ENCODE results near the gene PHF5A.
"Not testable (repeated sequence)": the region's sequence is repeated elsewhere in the genome, so short reads cannot be mapped to it uniquely, and the experiment has no call there.

Gene PHF5A

DNA sequence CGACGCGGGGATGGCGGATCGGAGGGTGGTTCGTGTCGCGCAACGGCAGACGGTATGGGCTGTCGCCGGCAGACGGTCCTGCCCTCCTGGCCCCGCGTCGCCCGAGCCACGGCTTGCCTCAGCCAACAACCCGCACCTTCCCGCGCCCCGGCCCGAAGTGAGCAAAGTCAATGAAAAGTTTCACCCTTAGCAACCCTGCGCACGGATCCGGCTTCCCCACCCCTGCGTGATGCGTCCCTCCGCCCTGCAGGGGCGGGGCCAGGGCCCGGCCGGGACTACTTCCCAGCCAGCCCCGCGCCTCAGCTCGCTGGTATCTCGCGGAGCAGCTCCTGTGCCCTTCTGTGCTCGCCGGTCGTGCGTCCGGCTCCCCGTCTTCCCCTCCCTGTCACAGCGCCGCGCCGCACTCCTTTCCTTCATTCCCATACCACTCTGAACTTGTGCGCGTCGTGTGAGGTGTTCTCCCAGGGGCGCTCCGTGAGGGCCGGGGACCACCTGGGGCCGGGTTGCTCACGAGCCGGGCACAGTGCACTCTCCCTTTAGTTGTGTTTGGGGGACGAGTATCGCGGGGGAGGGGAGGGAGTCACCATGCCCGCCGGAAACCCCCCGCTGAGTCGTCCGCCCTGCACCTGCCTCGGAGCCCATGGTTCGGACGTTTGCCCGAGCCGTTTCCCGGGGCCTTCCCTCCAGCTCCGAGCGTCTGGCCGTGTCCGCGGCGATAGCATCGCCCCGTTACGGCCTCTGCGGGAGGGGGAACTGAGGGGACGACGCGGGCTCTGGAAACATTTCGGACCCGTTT, 21.7 kb downstream of the PHF5A start, which contains the start of gene TOB2:
TSS of gene TOB2 (minus strand) at position 163 of the 796 bp plus-strand sequence. CDS start 9,456 bp downstream, outside the sequence.
- H3K4me3 ChIP-seq (ENCODE audit: low read length) = peak within 1 kb of the TSS; percentile 93
- no peaks in the 10 kb centered on the region for H3K9me3 ChIP-seq (ENCODE audit: control insufficient read depth, insufficient read depth, low read length)
- H3K4me1 ChIP-seq (ENCODE audit: control insufficient read depth, insufficient read depth, low read length) = peaks cover 1% of the 10 kb centered on the region; the same call in 1 of the 2 replicates
- H3K27ac ChIP-seq (ENCODE audit: low read length) = no peak within 1 kb of the TSS
- no CpG with 5 or more reads among the region's 85 CpGs for WGBS (ENCODE audit: insufficient coverage, insufficient read length)
- H3K36me3 ChIP-seq (ENCODE audit: control insufficient read depth, insufficient read depth, low read length) = no peaks in the 10 kb centered on the region
- DNase-seq (ENCODE audit: low read depth, low spot score) = peak; percentile 75
- H3K27me3 ChIP-seq (ENCODE audit: control insufficient read depth, insufficient read depth, low read length) = no peaks in the 10 kb centered on the region

GRCh38 chr22:41446057-41446501, 22.4 kb downstream of the PHF5A start:
- Histone ChIP-seq H3K4me1 (ENCODE audit: control insufficient read depth, insufficient read depth, low read length) (peaks cover 1% of the 10 kb centered on the region; the same call in 1 of the 2 replicates), H3K9me3 (ENCODE audit: control insufficient read depth, insufficient read depth, low read length) (no peaks in the 10 kb centered on the region), H3K27me3 (ENCODE audit: control insufficient read depth, insufficient read depth, low read length) (no peaks in the 10 kb centered on the region), H3K36me3 (ENCODE audit: control insufficient read depth, insufficient read depth, low read length) (no peaks in the 10 kb centered on the region), H3K27ac (ENCODE audit: low read length) (no peak overlapping the region), H3K4me3 (ENCODE audit: low read length) (peak overlapping the region; percentile 93)
- DNase-seq (ENCODE audit: low read depth, low spot score) = no peak
- no CpG with 5 or more reads among the region's 34 CpGs for WGBS (ENCODE audit: insufficient coverage, insufficient read length)

DNA sequence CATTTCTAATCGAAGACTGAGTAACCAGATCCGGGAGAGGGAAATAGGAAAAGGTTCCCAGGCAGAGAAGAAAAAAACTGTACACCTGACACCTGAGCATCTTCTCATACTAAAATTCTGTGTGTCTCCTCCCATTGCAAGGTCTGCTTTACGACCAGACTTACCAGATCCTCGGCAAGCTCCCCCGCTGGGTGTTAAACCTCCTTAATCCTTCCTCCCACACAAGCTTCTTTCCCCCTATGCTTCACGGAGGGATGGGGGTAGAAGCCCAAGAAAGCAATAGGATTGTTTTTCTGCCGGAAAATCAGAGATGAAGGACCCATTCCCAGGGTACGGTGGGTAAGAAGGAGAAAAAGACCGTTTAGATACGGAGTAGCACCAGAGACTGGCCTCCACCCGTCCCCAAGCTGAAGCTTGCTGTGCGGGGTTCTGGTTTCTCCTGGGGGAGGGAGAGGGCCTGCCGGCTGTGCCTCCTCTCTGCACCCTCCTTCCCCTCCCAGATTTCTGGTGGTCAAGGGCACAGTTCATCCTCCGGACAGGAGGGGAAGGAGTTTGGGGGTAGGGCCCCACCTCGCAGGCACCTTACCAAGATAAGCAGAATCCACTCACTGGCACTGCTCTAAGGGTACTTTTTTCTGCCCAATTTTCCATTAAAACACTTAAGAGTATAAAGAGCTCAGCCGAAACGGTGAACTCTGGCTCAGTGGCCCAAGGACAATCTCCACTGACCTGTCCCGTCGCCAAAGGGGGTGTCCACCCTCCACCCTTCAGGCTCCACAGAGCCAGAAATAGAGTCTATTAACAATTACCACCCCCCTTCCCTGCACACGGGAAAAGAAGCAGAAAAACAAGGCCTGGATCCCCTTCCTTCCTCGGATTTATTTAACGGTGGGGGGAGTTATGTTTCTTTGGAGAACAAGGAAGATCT, 23.1 kb downstream of the PHF5A start:
- Histone ChIP-seq H3K4me1 (ENCODE audit: control insufficient read depth, insufficient read depth, low read length) (peaks cover 1% of the 10 kb centered on the region; the same call in 1 of the 2 replicates), H3K4me3 (ENCODE audit: low read length) (peak overlapping the region; percentile 93), H3K36me3 (ENCODE audit: control insufficient read depth, insufficient read depth, low read length) (no peaks in the 10 kb centered on the region), H3K9me3 (ENCODE audit: control insufficient read depth, insufficient read depth, low read length) (no peaks in the 10 kb centered on the region), H3K27me3 (ENCODE audit: control insufficient read depth, insufficient read depth, low read length) (no peaks in the 10 kb centered on the region), H3K27ac (ENCODE audit: low read length) (no peak overlapping the region)
- no CpG with 5 or more reads among the region's 22 CpGs for WGBS (ENCODE audit: insufficient coverage, insufficient read length)
- no peak for DNase-seq (ENCODE audit: low read depth, low spot score)

DNA sequence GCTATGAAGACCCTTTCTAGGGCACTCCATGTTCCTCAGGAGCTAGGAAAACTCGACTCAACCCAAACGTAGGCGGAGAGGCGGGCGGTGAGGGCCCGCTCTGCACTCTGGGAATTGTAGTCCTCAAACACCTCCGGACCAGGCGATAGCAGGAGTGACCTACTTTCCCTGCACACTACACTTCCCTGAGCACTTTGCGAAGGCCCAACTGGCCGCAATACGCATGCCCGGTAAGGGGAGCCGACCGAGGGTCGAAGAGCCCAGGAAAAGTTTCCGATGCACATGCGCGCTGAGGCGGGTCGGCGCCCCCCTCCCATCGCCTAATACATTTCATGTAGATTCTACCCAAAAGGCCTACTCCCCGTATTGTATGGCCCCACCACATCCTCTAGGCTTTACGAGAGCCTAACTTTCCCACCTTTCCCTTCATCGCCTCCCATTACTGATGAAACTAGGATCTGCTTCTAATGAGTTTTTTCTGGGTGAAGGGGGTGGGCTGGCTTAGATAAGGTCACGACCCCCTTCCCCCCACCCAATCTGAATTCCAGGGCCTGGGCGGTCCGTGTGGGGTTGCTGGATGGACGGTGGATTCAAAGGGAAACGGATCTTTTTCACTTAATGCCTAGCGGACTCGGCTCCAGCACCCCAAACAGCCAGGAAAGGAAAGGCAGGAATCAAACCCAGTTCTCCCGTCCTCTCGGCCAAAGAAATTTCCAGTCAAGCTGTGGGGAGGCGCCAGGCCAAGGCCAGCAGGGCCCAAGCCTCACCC, 23.9 kb downstream of the PHF5A start:
- Histone ChIP-seq H3K27me3 (ENCODE audit: control insufficient read depth, insufficient read depth, low read length) (no peaks in the 10 kb centered on the region), H3K27ac (ENCODE audit: low read length) (no peak overlapping the region), H3K4me3 (ENCODE audit: low read length) (peak overlapping the region; percentile 93; the same call in 1 of the 2 replicates), H3K36me3 (ENCODE audit: control insufficient read depth, insufficient read depth, low read length) (no peaks in the 10 kb centered on the region), H3K9me3 (ENCODE audit: control insufficient read depth, insufficient read depth, low read length) (no peaks in the 10 kb centered on the region), H3K4me1 (ENCODE audit: control insufficient read depth, insufficient read depth, low read length) (peaks cover 1% of the 10 kb centered on the region; the same call in 1 of the 2 replicates)
- DNase-seq (ENCODE audit: low read depth, low spot score) = peak; percentile 98
- no CpG with 5 or more reads among the region's 35 CpGs for WGBS (ENCODE audit: insufficient coverage, insufficient read length)

DNA sequence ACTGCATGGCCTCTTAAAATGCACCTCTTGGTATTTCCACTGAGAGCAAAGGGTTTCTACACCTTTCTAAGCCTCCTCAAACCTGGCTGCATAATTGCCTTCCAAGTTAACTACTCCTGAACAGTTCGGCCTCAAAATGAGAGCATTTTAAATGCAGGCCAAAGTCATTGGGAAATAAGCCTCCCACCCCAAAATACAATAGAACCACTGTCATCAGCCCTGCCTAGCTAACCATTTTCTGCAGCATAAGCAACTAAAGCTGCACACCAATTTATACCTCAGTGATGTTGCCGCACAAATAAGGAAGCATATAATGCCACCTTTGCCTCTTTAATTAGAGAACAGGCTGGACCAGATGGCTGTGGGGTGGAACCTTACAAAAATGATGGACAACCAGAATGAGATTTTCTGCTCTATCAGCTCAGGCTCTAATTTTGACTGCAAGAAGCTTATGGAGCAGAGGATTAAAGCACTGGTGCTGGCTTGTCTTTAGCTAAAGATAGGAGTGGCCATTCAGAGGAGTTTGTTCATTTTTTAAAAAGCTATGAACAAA, 26.2 kb downstream of the PHF5A start:
- Histone ChIP-seq H3K36me3 (ENCODE audit: control insufficient read depth, insufficient read depth, low read length) (peaks cover 5% of the 10 kb centered on the region), H3K4me3 (ENCODE audit: low read length) (no peak overlapping the region), H3K9me3 (ENCODE audit: control insufficient read depth, insufficient read depth, low read length) (no peaks in the 10 kb centered on the region), H3K4me1 (ENCODE audit: control insufficient read depth, insufficient read depth, low read length) (no peaks in the 10 kb centered on the region), H3K27me3 (ENCODE audit: control insufficient read depth, insufficient read depth, low read length) (no peaks in the 10 kb centered on the region), H3K27ac (ENCODE audit: low read length) (no peak overlapping the region)
- DNase-seq (ENCODE audit: low read depth, low spot score) = no peak
- no CpG with 5 or more reads among the region's 2 CpGs for WGBS (ENCODE audit: insufficient coverage, insufficient read length)

DNA sequence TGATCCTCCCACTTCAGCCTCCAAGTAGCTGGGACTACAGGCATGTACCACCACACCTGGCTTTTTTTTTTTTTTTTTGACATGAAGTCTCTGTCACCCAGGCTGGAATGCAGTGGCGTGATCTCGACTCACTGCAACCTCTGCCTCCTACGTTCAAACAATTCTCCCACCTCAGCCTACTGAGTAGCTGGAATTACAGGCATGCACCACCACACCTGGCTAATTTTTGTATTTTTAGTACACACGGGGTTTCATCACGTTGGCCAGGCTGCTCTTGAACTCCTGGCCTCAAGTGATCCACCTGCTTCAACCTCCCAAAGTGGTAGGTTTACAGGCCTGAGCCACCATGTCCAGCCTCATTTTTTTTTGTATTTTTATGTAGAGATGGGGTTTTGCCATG, 28.0 kb downstream of the PHF5A start:
- not testable (repeated sequence) for DNase-seq (ENCODE audit: low read depth, low spot score); H3K4me3 ChIP-seq (ENCODE audit: low read length); H3K9me3 ChIP-seq (ENCODE audit: control insufficient read depth, insufficient read depth, low read length); H3K27ac ChIP-seq (ENCODE audit: low read length); H3K4me1 ChIP-seq (ENCODE audit: control insufficient read depth, insufficient read depth, low read length); H3K27me3 ChIP-seq (ENCODE audit: control insufficient read depth, insufficient read depth, low read length)
- H3K36me3 ChIP-seq (ENCODE audit: control insufficient read depth, insufficient read depth, low read length) = peaks cover 23% of the 10 kb centered on the region
- WGBS (ENCODE audit: insufficient coverage, insufficient read length) = 100% methylated on average over 1 of the region's 5 CpGs

GRCh38 chr22:41437198-41437597, 31.3 kb downstream of the PHF5A start:
- H3K4me1 ChIP-seq (ENCODE audit: control insufficient read depth, insufficient read depth, low read length) = no peaks in the 10 kb centered on the region
- no CpG with 5 or more reads among the region's 7 CpGs for WGBS (ENCODE audit: insufficient coverage, insufficient read length)
- no peak overlapping the region for H3K4me3 ChIP-seq (ENCODE audit: low read length)
- peaks cover 32% of the 10 kb centered on the region for H3K36me3 ChIP-seq (ENCODE audit: control insufficient read depth, insufficient read depth, low read length)
- H3K27ac ChIP-seq (ENCODE audit: low read length) = no peak overlapping the region
- no peaks in the 10 kb centered on the region for H3K9me3 ChIP-seq (ENCODE audit: control insufficient read depth, insufficient read depth, low read length)
- no peaks in the 10 kb centered on the region for H3K27me3 ChIP-seq (ENCODE audit: control insufficient read depth, insufficient read depth, low read length)
- no peak for DNase-seq (ENCODE audit: low read depth, low spot score)

DNA sequence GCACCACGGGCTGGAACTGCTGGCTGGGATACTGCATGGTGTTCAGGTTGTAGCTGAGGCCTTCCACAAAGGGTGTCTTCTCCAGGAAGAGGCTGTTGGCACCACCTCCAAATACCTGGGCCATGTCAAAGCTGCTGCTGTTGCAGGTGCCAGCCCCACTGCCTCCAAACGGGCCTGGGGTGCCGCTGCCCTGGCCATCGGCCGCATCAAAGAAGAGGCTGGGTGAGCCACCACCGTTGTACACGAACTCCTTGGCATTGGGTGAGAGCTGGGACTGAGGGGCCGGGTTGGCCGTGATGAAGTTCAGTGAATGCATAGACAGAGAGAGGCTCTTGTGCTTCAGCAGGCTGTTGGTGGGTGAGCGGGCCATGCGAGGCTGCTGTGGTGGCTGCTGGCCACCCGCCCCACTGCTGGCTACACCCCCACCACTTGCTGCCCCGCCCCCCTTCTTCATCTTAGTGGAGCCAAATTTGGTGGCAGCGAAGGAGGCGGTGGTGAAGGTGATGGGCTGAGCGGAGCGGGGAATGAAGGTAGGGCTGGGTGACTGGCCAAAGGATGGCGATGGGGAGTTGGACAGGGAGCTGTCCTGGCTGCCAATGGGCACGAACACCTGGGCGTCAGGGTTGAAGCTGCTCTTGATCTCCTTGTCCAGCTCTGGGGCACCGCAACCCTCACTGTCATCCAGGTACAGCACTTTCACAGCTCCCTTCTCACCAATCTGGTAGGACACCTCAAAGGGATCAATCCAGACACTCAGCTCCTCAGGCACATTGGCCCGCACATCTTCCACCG, 32.0 kb downstream of the PHF5A start:
- H3K36me3 ChIP-seq (ENCODE audit: control insufficient read depth, insufficient read depth, low read length) = peaks cover 32% of the 10 kb centered on the region
- DNase-seq (ENCODE audit: low read depth, low spot score) = no peak
- no peaks in the 10 kb centered on the region for H3K27me3 ChIP-seq (ENCODE audit: control insufficient read depth, insufficient read depth, low read length)
- no peak overlapping the region for H3K4me3 ChIP-seq (ENCODE audit: low read length)
- H3K9me3 ChIP-seq (ENCODE audit: control insufficient read depth, insufficient read depth, low read length) = no peaks in the 10 kb centered on the region
- H3K27ac ChIP-seq (ENCODE audit: low read length) = no peak overlapping the region
- H3K4me1 ChIP-seq (ENCODE audit: control insufficient read depth, insufficient read depth, low read length) = no peaks in the 10 kb centered on the region
- no CpG with 5 or more reads among the region's 23 CpGs for WGBS (ENCODE audit: insufficient coverage, insufficient read length)

DNA sequence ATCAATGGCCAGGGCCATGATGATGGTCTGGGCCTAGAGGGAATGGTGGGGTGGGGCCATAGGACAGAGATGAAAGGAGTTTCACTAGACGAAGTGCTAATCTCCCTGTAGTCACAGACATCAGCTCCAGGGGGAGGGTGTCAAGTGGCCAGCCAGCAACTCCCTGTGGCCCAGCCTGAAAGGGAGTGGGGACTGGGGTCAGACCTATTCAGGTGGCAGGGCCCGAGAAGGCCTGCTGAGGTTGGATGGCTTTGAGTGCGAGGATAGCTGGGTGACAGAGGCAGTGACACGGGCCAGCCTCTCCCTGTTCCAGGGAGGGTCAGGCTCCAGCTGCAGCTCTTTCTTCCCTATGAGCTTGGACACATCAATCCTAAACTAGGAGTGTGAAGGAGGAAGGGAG, 32.9 kb downstream of the PHF5A start:
- WGBS (ENCODE audit: insufficient coverage, insufficient read length) = no CpG with 5 or more reads among the region's 4 CpGs
- Histone ChIP-seq H3K36me3 (ENCODE audit: control insufficient read depth, insufficient read depth, low read length) (peaks cover 32% of the 10 kb centered on the region), H3K4me1 (ENCODE audit: control insufficient read depth, insufficient read depth, low read length) (no peaks in the 10 kb centered on the region), H3K4me3 (ENCODE audit: low read length) (no peak overlapping the region), H3K9me3 (ENCODE audit: control insufficient read depth, insufficient read depth, low read length) (no peaks in the 10 kb centered on the region), H3K27ac (ENCODE audit: low read length) (no peak overlapping the region), H3K27me3 (ENCODE audit: control insufficient read depth, insufficient read depth, low read length) (no peaks in the 10 kb centered on the region)
- DNase-seq (ENCODE audit: low read depth, low spot score) = no peak
